ENCODE data around the gene GLT6D1.

DNA sequence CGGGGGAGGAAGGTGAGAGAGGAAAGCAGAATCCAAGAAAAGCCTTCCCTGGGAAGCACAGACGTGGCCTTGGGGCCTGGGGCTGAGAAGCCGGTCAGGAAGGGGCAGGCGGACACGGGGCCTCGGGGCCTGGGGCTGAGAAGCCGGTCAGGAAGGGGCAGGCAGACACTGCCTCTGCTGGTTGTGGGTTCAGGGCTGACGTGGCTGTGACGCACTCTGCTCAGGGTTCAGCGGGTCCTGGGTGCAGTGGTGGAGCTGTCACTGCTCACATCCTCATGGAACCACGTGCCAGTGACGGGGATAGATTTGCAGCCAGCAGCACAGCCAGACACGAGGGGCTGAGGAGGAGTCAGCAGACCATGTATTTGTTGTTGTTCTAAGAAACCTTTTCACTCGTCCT is 65.0 kb downstream of the GLT6D1 start:
- TF ChIP-seq CTCF (IDR thresholded peaks at IDR 0.05) (no peak), POLR2A (IDR thresholded peaks at IDR 0.05) (no peak), EP300 (IDR thresholded peaks at IDR 0.05) (no peak), POLR2AphosphoS5 (IDR thresholded peaks at IDR 0.05) (no peak)

Data from sigmoid colon (tissue), 4 donors.